Lower lobe of right lung (tissue), 2 donors: ENCODE results near the gene FADS6. TPM values are rescaled to one million over a fixed set of nuclear protein-coding genes. Genes with fewer than 3 reads are reported as not detected.

Experiments
- ATAC-seq, 2 donors: fragments of 200-7000 bp; cut with Tn5 transposase; one replicate each; pipeline ENCODE4 v1.9.1; 2020 to 2022; ENCODE audit warnings: mild to moderate bottlenecking in 2 of 2, moderate library complexity in 2 of 2
- DNase-seq: peaks from one replicate; pipeline ENCODE4 v3.0.0-alpha.2; 2020
- H3K27ac ChIP-seq: fragments of 200-600 bp; one replicate; pipeline ENCODE4 v1.8.0; 2022
- H3K27me3 ChIP-seq: fragments of 200-600 bp; one replicate; pipeline ENCODE4 v1.8.0; 2022; ENCODE audit warnings: low read depth
- H3K36me3 ChIP-seq: fragments of 200-600 bp; one replicate; pipeline ENCODE4 v1.8.0; 2022; ENCODE audit warnings: mild to moderate bottlenecking
- H3K4me1 ChIP-seq: fragments of 200-600 bp; one replicate; pipeline ENCODE4 v1.8.0; 2022
- H3K4me3 ChIP-seq: fragments of 200-600 bp; one replicate; pipeline ENCODE4 v1.8.0; 2022; ENCODE audit warnings: mild to moderate bottlenecking
- H3K9me3 ChIP-seq: fragments of 200-600 bp; one replicate; pipeline ENCODE4 v1.8.0; 2022
- intact Hi-C: fragments of 100-400 bp; cut with DNase I; formaldehyde crosslinking; loops from one replicate; pipeline ENCODE4 v1.11.0; 2022
- total RNA-seq: library from RNA; stranded (reverse); fragmentation: NEBNext Ultra II Directional; extraction: Animal tissue kit (Norgen Biotek cat#: 25700); gene quantifications from one replicate; pipeline ENCODE4 v1.2.1, GENCODE V29; 2021
- TF ChIP-seq, protein P1 (sequence below): fragments of 200-600 bp; IDR thresholded peaks from one replicate; pipeline ENCODE4 v1.8.0; 2022; ENCODE audit warnings: antibody characterized with exemption, mild to moderate bottlenecking
- donor health status: DM: no; HTN: yes; CAD: no; lungs with severe emphysema.

Gene FADS6
- total RNA-seq, 1 donor from 2014 or later = not detected

DNA sequence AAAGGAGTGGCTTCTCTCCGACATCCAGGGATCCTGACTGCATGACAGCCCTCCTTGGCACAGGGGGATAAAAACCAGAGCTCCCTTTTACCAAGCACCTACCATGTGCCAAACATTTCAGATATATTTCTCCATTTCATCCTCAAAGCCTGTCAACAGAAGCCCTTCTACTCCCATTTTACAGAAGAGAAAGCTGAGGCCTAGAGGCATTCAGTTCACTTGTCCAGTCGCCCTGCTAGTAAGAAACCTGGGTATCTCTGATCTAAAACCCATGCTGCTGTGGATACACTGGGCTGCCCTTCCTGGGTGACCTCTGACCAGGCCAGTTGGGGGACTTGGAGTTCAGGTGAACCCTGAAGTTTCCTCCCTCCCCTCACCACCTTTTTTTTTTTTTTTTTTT lies 14.8 kb downstream of the FADS6 start:
- TF ChIP-seq, protein P1, sequence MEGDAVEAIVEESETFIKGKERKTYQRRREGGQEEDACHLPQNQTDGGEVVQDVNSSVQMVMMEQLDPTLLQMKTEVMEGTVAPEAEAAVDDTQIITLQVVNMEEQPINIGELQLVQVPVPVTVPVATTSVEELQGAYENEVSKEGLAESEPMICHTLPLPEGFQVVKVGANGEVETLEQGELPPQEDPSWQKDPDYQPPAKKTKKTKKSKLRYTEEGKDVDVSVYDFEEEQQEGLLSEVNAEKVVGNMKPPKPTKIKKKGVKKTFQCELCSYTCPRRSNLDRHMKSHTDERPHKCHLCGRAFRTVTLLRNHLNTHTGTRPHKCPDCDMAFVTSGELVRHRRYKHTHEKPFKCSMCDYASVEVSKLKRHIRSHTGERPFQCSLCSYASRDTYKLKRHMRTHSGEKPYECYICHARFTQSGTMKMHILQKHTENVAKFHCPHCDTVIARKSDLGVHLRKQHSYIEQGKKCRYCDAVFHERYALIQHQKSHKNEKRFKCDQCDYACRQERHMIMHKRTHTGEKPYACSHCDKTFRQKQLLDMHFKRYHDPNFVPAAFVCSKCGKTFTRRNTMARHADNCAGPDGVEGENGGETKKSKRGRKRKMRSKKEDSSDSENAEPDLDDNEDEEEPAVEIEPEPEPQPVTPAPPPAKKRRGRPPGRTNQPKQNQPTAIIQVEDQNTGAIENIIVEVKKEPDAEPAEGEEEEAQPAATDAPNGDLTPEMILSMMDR = no peak
- no peak for ATAC-seq
- no peaks in the 10 kb centered on the region for H3K36me3 ChIP-seq
- no peaks in the 10 kb centered on the region for H3K9me3 ChIP-seq
- peaks cover 6% of the 10 kb centered on the region for H3K4me1 ChIP-seq
- no peak overlapping the region for H3K4me3 ChIP-seq
- DNase-seq = no peak
- intact Hi-C loops = no loop called here
- no peak overlapping the region for H3K27ac ChIP-seq
- peaks cover 15% of the 10 kb centered on the region for H3K27me3 ChIP-seq

DNA sequence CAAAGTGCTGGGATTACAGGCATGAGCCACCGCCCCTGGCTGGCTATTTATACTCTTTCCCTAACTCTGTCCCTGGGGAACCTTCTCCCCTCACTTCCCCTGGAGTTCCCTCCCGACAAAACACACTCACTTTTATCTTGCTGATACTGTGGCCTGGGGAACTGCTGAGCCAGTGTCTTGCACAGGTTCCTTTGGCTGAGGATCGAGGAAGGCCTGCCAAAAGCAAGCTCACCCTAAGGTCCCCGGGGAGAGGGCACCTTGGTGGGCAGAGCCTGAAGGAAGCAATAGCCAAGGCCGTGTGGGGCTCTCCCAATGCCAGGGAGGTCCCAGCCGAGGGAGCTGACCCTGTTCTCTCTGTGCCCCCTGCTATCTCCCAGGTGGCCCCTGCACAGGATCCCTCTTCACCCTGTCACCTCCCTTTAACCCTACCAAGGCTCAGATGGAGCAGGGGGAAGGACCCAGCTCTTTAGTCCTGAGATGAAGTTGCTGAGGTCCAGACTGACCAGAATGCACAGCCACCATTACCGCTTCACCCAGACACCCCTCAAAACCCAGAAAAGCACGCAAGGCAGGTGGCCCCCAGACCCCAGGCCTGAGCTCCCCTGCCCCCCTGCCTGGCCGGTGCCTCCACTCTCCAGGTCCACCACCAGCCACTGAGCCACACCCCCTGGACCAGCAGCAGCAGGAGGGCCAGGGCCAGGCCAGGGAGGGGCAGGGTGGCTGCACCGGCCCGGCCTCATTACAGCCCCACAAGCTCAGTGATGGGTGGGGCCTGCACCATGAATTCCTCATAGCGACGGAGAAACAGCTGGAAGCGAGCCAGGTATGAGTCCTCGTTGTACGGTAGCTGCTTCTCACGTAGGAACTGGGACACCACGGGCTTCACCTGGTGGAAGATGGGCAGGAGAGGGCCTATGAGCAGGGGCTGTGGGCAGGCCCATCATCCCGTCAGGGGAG lies 15.6 kb downstream of the FADS6 start:
- H3K4me3 ChIP-seq = no peak overlapping the region
- H3K4me1 ChIP-seq = peaks cover 6% of the 10 kb centered on the region
- H3K27ac ChIP-seq = no peak overlapping the region
- DNase-seq (no peak), ATAC-seq (no peak)
- TF ChIP-seq, protein P1 = no peak
- intact Hi-C loops = no loop called here
- H3K36me3 ChIP-seq = no peaks in the 10 kb centered on the region
- H3K9me3 ChIP-seq = no peaks in the 10 kb centered on the region
- H3K27me3 ChIP-seq = peaks cover 14% of the 10 kb centered on the region

DNA sequence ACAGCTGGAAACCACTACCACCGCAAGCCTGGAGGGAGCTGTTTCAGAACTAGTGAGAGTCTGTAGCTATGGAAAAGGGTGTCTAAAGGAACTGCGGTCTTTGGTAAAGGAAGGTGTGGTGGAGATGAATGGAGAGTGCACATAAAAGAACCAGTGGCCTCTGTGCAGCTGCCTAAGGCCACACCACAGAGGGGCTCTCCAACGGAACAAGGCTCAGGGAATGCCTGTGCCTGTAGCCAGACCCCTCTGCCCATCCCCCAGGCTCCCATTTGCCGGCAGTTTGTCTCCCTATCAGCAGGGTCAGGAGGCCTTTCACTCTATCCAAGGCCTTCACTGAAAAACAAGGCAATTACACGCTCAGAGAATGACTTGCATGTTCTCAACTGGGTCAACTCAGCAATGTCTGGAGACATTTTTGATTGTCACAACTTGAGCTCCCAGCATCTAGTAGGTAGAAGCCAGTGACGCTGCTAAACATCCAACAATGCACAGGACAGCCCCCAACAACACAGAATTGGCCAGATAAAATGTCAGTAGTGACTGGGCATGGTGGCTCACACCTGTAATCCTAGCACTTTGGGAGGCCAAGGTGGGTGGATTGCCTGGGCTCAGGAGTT lies 17.3 kb downstream of the FADS6 start:
- intact Hi-C loops = no loop called here
- TF ChIP-seq, protein P1 = no peak
- no peaks in the 10 kb centered on the region for H3K9me3 ChIP-seq
- no peak overlapping the region for H3K4me3 ChIP-seq
- DNase-seq (no peak), ATAC-seq (no peak)
- peaks cover 3% of the 10 kb centered on the region for H3K27me3 ChIP-seq
- no peaks in the 10 kb centered on the region for H3K36me3 ChIP-seq
- peaks cover 14% of the 10 kb centered on the region for H3K4me1 ChIP-seq
- no peak overlapping the region for H3K27ac ChIP-seq

DNA sequence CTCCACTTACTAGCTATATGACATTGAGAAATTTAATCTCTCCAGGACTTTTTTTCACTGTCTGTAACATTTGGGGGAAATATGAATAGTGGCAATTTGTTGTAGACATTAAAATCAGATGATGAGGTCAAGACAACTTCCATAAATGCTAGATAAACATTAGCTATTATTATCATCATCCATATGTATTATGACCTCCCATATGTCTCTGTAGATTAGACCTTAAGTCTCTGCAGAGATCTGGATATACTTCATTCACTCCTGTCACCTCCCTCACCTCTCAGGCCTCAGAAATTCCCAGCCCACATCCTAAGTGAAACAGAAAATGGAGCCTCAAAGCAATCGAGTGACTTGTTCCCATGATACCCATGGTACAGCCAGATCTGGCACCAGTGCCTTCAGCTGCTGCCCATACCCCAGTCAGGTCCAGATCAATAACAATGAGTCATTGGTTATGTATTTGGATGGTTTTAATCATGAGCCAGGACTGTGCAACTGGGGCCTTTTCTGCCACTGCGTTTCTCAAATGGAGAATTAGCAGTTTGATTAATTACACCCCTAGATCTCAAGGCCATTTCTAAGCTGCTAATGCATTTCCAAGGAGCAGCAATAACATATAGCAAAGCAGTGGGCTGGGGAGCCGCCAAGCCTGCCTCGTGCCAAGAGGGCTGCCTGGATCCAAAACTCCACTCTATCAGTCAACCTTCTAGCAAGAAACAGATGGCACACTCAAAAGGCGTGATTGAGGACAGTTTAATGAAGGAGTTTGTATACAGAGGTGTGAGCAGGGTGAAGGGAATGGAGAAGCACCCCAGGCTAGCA lies 18.1 kb downstream of the FADS6 start:
- no peak for DNase-seq
- no peak overlapping the region for H3K4me3 ChIP-seq
- peaks cover 3% of the 10 kb centered on the region for H3K27me3 ChIP-seq
- TF ChIP-seq, protein P1 = no peak
- H3K9me3 ChIP-seq = no peaks in the 10 kb centered on the region
- H3K27ac ChIP-seq = no peak overlapping the region
- no peaks in the 10 kb centered on the region for H3K36me3 ChIP-seq
- intact Hi-C loops = no loop called here
- peaks cover 14% of the 10 kb centered on the region for H3K4me1 ChIP-seq
- no peak for ATAC-seq

DNA sequence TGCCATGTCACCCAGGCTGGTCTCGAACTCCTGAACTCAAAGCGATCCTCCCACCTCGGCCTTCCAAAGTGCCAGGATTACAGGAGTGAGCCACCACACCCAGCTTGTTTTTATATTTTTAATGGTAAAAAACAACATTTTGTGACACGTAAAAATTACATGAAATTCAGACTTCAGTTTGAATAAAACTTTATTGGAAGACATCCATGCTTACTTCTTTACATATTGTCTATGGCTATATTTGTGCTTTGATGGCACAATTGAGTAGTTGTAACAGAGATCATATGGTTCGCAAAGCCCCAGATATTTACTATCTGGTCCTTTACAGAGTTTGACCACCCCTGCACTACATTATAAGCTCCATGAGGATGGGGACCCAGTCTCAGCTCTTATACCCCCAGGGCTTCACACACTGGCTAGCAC lies 18.8 kb downstream of the FADS6 start:
- no peak for DNase-seq
- Histone ChIP-seq H3K36me3 (no peaks in the 10 kb centered on the region), H3K4me1 (peaks cover 14% of the 10 kb centered on the region), H3K4me3 (no peak overlapping the region), H3K9me3 (no peaks in the 10 kb centered on the region), H3K27ac (no peak overlapping the region), H3K27me3 (peaks cover 3% of the 10 kb centered on the region)
- no peak for ATAC-seq
- TF ChIP-seq, protein P1 = no peak
- intact Hi-C loops = no loop called here
